AML-193 (cell line): ENCODE measurements around the gene OOSP2.

Experiments used
- DNase-seq, 2 experiments: peaks; one replicate each; lab custom pipeline; 2025; lab: John Stamatoyannopoulos, UW

Gene OOSP2

GRCh38 chr11:60078745-60079144 lies 38.5 kb downstream of the OOSP2 start:
- no peak for DNase-seq

- DNase-seq, result no peak
These were observed 40.3 kb downstream of the OOSP2 start for GRCh38 chr11:60080535-60080934.

- no peak for DNase-seq
These were observed 44.5 kb downstream of the OOSP2 start for GRCh38 chr11:60084631-60085273.

GRCh38 chr11:60085909-60086308 lies 45.7 kb downstream of the OOSP2 start:
- DNase-seq, result no peak

GRCh38 chr11:60087239-60087638 lies 47.0 kb downstream of the OOSP2 start:
- no peak for DNase-seq

GRCh38 chr11:60088364-60088763 lies 48.2 kb downstream of the OOSP2 start, which contains the start of gene MS4A2:
Gene MS4A2, plus strand, starts transcription at chr11:60088664. Its CDS starts 102 bp downstream, at chr11:60088766.
- no peak for DNase-seq

- DNase-seq, result no peak
These were observed 55.4 kb downstream of the OOSP2 start for GRCh38 chr11:60095477-60096120.

- no peak for DNase-seq
These were observed 57.0 kb downstream of the OOSP2 start for GRCh38 chr11:60097189-60097588.
